GM12801 (cell line): Measurements from ENCODE around the gene ZNF407.

Source experiments
- CTCF ChIP-seq: IDR thresholded peaks from one replicate; pipeline ENCODE4 v1.5.1; 2011; ENCODE audit warnings: control low read depth; ENCODE audit not compliant: insufficient read length; ENCODE audit errors: extremely low read depth

The ZNF407 gene

GRCh38 chr18:75010278-75010677 is 412.6 kb downstream of the ZNF407 start:
- TF ChIP-seq CTCF, result no peak

- TF ChIP-seq CTCF, result no peak
Observed at GRCh38 chr18:75010689-75011088, 413.0 kb downstream of the ZNF407 start.

- TF ChIP-seq CTCF, result no peak
Observed at GRCh38 chr18:75016025-75016717, 418.5 kb downstream of the ZNF407 start.

GRCh38 chr18:75023473-75023872 is 425.8 kb downstream of the ZNF407 start:
- TF ChIP-seq CTCF, result no peak

GRCh38 chr18:75024871-75025270 is 427.2 kb downstream of the ZNF407 start:
- no peak for TF ChIP-seq CTCF

- no peak for TF ChIP-seq CTCF
Observed at GRCh38 chr18:75025573-75025972, 427.9 kb downstream of the ZNF407 start.

GRCh38 chr18:75029481-75029880 is 431.8 kb downstream of the ZNF407 start:
- TF ChIP-seq CTCF, result no peak

GRCh38 chr18:75031717-75032317 is 434.1 kb downstream of the ZNF407 start:
- TF ChIP-seq CTCF, result no peak
